IgD-negative memory B cell (primary cell): Measurements from ENCODE around the gene RASSF6. TPM values are rescaled to one million over a fixed set of nuclear protein-coding genes. Genes with fewer than 3 reads are reported as not detected.
"Not testable (repeated sequence)": the region's sequence is repeated elsewhere in the genome, so short reads cannot be mapped to it uniquely, and the experiment has no call there.

Source experiments
- H3K27ac Mint-ChIP-seq, 3 donors: one replicate each; pipeline ENCODE4 v1.8.0; 2020 to 2022; ENCODE audit warnings: mild to moderate bottlenecking in 3 of 3, mixed read lengths in 3 of 3, moderate library complexity in 1 of 3
- H3K27me3 Mint-ChIP-seq: one replicate; pipeline ENCODE4 v1.8.0; 2021; ENCODE audit warnings: mixed read lengths
- H3K36me3 Mint-ChIP-seq: one replicate; pipeline ENCODE4 v1.8.0; 2020; ENCODE audit warnings: mild to moderate bottlenecking, mixed read lengths
- H3K4me1 Mint-ChIP-seq, 3 donors: one replicate each; pipeline ENCODE4 v1.8.0; 2020 to 2022; ENCODE audit warnings: mixed read lengths in 3 of 3, mild to moderate bottlenecking in 1 of 3
- H3K4me3 Mint-ChIP-seq, 4 donors: one replicate each; pipeline ENCODE4 v1.8.0; 2020 to 2022; ENCODE audit warnings: mild to moderate bottlenecking in 4 of 4, mixed read lengths in 4 of 4, moderate library complexity in 3 of 4
- H3K9me3 Mint-ChIP-seq, 3 donors: one replicate each; pipeline ENCODE4 v1.8.0; 2020 to 2021; ENCODE audit warnings: mixed read lengths in 3 of 3, mild to moderate bottlenecking in 1 of 3
- polyA plus RNA-seq: library from polyadenylated mRNA; unstranded; fragments of 300-500 nt; fragmentation: Illumina TruSeq; gene quantifications from one replicate; pipeline ENCODE4 v1.2.3, GENCODE V29; 2021

The RASSF6 gene
- polyA plus RNA-seq, 1 donor from 2014 or later: 10.8 TPM

DNA sequence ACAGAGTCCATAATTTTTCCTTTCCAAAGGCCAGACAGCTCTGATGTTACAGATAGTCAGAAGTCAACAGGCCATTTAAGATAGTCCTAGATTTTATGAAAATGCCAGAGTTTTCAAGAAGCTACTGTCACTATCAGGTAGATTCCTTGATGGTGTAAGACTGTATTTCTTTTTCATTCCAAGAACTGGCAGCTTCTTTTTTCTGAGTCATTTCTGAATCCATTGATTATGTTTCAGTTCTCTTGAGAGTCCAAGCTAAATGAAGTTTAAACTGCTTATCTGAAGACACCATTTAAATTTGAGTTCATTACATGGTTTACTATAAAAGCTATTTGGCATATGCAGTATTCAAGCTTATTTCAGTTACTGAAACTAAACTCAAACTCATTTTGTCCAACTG is 44.6 kb downstream of the RASSF6 start:
- Mint-ChIP-seq H3K27me3 (no peaks in the 10 kb centered on the region), H3K4me3 (no peak overlapping the region), H3K4me1 (peaks cover 9 to 11% (median 11%) of the 10 kb centered on the region in 3 donors), H3K9me3 (peaks cover 0 to 3% (median 0%) of the 10 kb centered on the region in 3 donors), H3K36me3 (peaks cover 4% of the 10 kb centered on the region), H3K27ac (no peak overlapping the region)

DNA sequence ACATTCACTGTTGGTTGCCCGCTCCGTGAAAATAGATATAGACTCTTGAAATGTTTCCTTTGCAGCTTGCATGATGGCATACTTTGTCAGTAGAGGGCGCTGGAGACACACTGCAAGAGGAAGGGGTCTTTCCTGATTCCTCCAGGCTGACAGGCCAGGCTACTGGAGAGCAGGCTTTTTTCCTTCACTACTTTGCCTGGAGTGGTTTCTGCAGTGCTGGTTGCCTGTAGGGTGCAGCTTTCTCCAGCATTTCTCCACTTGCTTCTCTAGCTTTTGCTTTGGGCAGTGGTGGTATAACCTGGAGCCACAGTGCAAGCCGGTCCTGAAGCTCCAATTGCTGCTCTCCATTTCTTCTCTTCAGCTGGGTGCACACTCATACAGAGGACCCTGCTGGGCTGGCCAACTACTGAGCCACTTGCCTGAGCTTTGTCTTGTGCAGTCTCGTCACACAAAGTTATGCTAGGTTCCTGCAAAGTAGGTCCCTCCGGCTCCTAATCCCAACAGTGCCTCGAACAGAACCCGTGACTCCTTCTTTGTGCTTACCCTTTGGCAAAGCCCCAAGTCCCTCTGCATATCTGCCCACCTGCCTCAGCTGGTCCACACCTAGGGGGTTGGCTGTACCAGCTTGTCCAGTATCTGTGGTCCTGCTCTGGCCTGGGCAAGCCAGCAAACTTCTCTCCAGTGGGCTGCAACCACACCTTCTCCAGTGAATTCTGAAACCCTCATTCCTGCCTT is 46.3 kb downstream of the RASSF6 start:
- Mint-ChIP-seq H3K9me3 (peaks cover 0 to 2% (median 0%) of the 10 kb centered on the region in 3 donors), H3K27me3 (no peaks in the 10 kb centered on the region), H3K36me3 (peaks cover 3% of the 10 kb centered on the region), H3K4me3 (no peak overlapping the region), H3K27ac (peak overlapping the region in 1 of 3 donors; percentile 21), H3K4me1 (peaks cover 7 to 11% (median 10%) of the 10 kb centered on the region in 3 donors)

- H3K4me3 Mint-ChIP-seq: not testable (repeated sequence)
Measured at GRCh38 chr4:73550865-73551264, 69.4 kb downstream of the RASSF6 start.

GRCh38 chr4:73544620-73545019 is 75.6 kb downstream of the RASSF6 start:
- Mint-ChIP-seq H3K27ac (no peak overlapping the region), H3K9me3 (no peaks in the 10 kb centered on the region)

More at GRCh38 chr4:73550865-73551264, 69.4 kb downstream of the RASSF6 start:
- not testable (repeated sequence) for H3K36me3 Mint-ChIP-seq, H3K27ac Mint-ChIP-seq, H3K27me3 Mint-ChIP-seq, H3K4me1 Mint-ChIP-seq, H3K9me3 Mint-ChIP-seq

GRCh38 chr4:73541251-73541650 is 79.0 kb downstream of the RASSF6 start:
- H3K9me3 Mint-ChIP-seq: no peaks in the 10 kb centered on the region
- H3K27me3 Mint-ChIP-seq: peaks cover 5% of the 10 kb centered on the region
- no peak overlapping the region for H3K4me3 Mint-ChIP-seq
- H3K4me1 Mint-ChIP-seq: no peaks in the 10 kb centered on the region
- no peak overlapping the region for H3K27ac Mint-ChIP-seq
- no peaks in the 10 kb centered on the region for H3K36me3 Mint-ChIP-seq

More at GRCh38 chr4:73544620-73545019, 75.6 kb downstream of the RASSF6 start:
- no peaks in the 10 kb centered on the region for H3K4me1 Mint-ChIP-seq
- H3K27me3 Mint-ChIP-seq: peaks cover 2% of the 10 kb centered on the region
- H3K36me3 Mint-ChIP-seq: no peaks in the 10 kb centered on the region
- H3K4me3 Mint-ChIP-seq: no peak overlapping the region

GRCh38 chr4:73540826-73541225 is 79.4 kb downstream of the RASSF6 start:
- no peak overlapping the region for H3K4me3 Mint-ChIP-seq
- peaks cover 0 to 2% (median 0%) of the 10 kb centered on the region in 3 donors for H3K4me1 Mint-ChIP-seq
- H3K36me3 Mint-ChIP-seq: no peaks in the 10 kb centered on the region
- no peak overlapping the region for H3K27ac Mint-ChIP-seq
- H3K9me3 Mint-ChIP-seq: no peaks in the 10 kb centered on the region
- H3K27me3 Mint-ChIP-seq: peaks cover 5% of the 10 kb centered on the region

GRCh38 chr4:73539386-73539785 is 80.8 kb downstream of the RASSF6 start:
- Mint-ChIP-seq H3K27ac (no peak overlapping the region), H3K36me3 (no peaks in the 10 kb centered on the region), H3K4me3 (no peak overlapping the region), H3K9me3 (no peaks in the 10 kb centered on the region), H3K4me1 (peaks cover 0 to 2% (median 0%) of the 10 kb centered on the region in 3 donors), H3K27me3 (peaks cover 3% of the 10 kb centered on the region)

GRCh38 chr4:73538162-73538561 is 82.1 kb downstream of the RASSF6 start:
- Mint-ChIP-seq H3K27me3 (peaks cover 3% of the 10 kb centered on the region), H3K4me3 (no peak overlapping the region), H3K4me1 (peaks cover 0 to 2% (median 0%) of the 10 kb centered on the region in 3 donors), H3K9me3 (no peaks in the 10 kb centered on the region), H3K27ac (no peak overlapping the region), H3K36me3 (no peaks in the 10 kb centered on the region)

GRCh38 chr4:73533515-73534422 is 86.5 kb downstream of the RASSF6 start:
- Mint-ChIP-seq H3K27me3 (no peaks in the 10 kb centered on the region), H3K9me3 (no peaks in the 10 kb centered on the region), H3K27ac (no peak overlapping the region), H3K4me1 (peaks cover 0 to 2% (median 0%) of the 10 kb centered on the region in 3 donors), H3K4me3 (no peak overlapping the region), H3K36me3 (no peaks in the 10 kb centered on the region)

DNA sequence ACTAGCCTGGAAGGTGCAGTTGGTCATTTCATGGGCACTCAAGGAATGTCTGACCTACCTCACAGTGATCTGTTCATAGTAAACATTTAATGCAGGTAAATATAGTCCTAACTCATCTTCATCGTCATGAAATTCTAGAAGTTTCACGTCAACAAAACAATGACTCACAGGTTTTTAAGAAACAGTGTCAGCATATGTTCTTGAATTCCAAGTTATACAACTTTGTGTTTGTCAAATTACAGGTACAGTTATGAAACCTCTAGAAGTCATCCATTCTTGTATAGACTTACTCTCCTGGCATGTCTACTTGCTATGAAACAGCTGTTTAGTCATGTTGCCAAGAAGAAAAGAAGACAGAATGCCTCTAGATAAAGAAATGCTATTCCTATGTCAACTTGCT is 92.1 kb downstream of the RASSF6 start:
- H3K27ac Mint-ChIP-seq: no peak overlapping the region
- no peaks in the 10 kb centered on the region for H3K36me3 Mint-ChIP-seq

GRCh38 chr4:73527196-73527595 is 93.0 kb downstream of the RASSF6 start:
- no peak overlapping the region for H3K4me3 Mint-ChIP-seq
- H3K36me3 Mint-ChIP-seq: no peaks in the 10 kb centered on the region
- peaks cover 1% of the 10 kb centered on the region for H3K27me3 Mint-ChIP-seq
- no peak overlapping the region for H3K27ac Mint-ChIP-seq
- H3K4me1 Mint-ChIP-seq: no peaks in the 10 kb centered on the region
- no peaks in the 10 kb centered on the region for H3K9me3 Mint-ChIP-seq

More for the DNA sequence above, 92.1 kb downstream of the RASSF6 start:
- H3K27me3 Mint-ChIP-seq: peaks cover 1% of the 10 kb centered on the region
- no peaks in the 10 kb centered on the region for H3K4me1 Mint-ChIP-seq
- H3K4me3 Mint-ChIP-seq: no peak overlapping the region
- H3K9me3 Mint-ChIP-seq: no peaks in the 10 kb centered on the region

- Mint-ChIP-seq H3K27ac (no peak overlapping the region), H3K27me3 (peaks cover 7% of the 10 kb centered on the region), H3K4me1 (peaks cover 0 to 6% (median 0%) of the 10 kb centered on the region in 3 donors), H3K36me3 (no peaks in the 10 kb centered on the region), H3K4me3 (no peak overlapping the region), H3K9me3 (no peaks in the 10 kb centered on the region)
Measured at GRCh38 chr4:73525611-73526010, 94.6 kb downstream of the RASSF6 start.

DNA sequence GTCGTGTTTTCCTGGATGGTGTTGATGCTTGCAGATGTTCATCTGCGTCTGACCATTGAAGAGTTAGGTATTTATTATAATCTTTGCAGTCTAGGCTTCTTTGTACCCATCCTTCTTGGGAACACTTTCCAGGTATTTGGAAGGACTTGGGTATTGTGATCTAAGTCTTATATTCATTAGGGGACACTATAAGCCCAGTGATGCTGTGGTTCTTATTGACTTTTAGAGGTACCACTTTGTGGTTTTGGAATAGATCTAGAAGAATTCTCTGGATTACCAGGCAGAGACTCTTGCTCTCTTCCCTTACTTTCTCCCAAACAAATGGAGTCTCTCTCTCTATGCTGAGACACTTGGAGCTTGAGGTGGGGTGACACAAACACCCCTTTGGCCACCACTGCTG is 97.1 kb downstream of the RASSF6 start:
- H3K4me1 Mint-ChIP-seq: peaks cover 0 to 6% (median 0%) of the 10 kb centered on the region in 3 donors
- no peak overlapping the region for H3K4me3 Mint-ChIP-seq
- no peaks in the 10 kb centered on the region for H3K36me3 Mint-ChIP-seq
- peaks cover 8% of the 10 kb centered on the region for H3K27me3 Mint-ChIP-seq
- H3K9me3 Mint-ChIP-seq: no peaks in the 10 kb centered on the region
- H3K27ac Mint-ChIP-seq: no peak overlapping the region
